NCI-H1048 (cell line): ENCODE results near the gene KDM6A.
"Not testable (repeated sequence)": the region's sequence is repeated elsewhere in the genome, so short reads cannot be mapped to it uniquely, and the experiment has no call there.

Experiments
- DNase-seq: peaks from one replicate; lab custom pipeline; 2025; lab: John Stamatoyannopoulos, UW

The KDM6A gene

DNA sequence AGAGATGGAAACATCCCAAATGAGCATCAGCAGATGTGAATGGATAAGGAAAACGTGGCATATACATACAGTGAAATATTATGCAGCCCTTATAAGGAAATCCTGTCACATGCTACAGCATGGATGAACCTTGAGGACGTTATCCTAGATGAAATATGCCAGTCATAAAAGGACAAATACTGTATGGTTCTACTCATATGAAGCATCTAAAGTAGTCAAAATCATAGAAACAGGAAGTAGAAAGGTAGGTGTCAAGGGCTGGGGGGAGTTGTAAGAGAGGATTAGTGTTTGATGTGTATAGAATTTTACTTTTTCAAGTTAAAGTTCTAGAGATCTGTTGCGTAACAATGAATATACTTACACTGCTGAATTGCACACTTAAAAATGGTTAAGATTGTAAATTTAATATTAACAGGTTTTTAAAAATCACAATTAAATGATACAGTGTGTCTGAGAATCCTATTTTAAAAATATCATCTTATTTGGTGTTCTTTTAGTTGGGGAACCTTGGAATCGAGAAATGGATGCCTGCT lies 58.5 kb downstream of the KDM6A start:
- no peak for DNase-seq

DNA sequence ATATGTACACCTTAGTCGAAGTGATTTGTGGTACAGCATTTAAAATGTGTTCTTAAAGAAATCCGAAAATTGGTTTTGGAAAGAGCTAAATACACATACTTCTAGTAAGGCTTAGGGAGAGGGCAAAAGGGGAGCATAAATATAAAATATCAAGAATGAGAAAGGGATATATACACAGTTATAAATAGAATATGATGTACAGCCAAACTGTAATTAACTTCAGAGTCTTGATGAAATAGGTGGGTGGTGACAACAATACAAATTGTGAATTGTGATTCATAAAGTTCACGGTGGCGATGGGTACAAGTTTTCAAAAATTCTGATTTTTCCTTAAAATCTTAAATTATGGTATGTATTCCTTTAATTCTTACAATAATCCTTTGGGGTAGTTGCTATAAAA lies 62.2 kb downstream of the KDM6A start:
- DNase-seq = no peak

DNA sequence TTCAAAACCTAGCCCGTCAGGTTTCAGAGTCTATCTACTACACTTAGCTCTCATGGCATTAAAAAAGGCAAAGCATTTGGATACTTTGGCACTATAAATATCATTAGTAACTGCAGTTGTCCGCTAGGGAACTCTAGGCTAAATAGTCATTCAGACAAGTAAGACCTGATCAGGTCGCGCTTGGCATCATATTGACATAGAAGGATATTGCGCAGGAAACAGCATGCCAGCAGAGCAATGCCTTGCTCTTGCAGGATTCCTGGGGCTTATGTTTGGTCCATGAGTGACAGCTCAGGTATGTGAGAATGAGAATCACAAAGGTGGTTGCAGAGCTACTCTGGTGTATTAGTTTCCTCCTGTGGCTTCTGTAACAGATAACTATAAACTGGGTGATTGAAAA lies 62.7 kb downstream of the KDM6A start:
- no peak for DNase-seq

DNA sequence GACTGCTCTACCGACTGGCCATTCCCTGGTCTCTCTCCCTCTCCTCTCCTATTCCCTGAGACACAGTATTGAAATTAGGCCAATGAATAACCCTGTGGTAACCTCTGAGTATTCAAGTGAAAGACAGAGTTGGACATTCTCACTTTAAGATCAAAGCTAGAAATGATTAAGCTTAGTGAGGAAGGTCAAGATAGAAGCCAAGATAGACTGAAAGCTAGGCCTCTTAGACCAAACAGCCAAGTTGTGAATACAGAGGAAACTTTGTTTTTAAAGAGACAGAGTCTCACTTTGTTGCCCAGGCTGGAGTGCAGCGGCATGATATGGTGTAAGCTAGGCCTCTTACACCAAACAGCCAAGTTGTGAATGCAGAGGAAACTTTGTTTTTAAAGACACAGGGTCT lies 64.6 kb downstream of the KDM6A start:
- no peak for DNase-seq

DNA sequence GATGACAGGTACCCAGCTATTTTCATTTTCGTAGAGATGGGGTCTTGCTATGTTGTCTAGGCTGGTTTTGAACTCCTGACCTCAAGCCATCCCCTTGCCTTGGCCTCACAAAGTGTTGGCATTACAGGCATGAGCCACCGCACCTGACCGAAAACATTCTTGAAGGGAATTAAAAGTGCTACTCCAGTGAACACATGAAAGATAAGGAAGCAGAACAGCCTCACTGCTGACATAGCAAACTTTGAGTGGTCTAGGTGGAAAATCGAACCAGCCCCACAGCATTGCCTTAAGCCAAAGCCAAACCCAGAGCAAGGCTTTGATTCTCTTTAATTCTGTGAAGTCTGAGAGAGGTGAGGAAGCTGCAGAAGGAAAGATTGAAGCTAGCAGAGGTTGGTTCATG lies 65.1 kb downstream of the KDM6A start:
- DNase-seq = no peak

DNA sequence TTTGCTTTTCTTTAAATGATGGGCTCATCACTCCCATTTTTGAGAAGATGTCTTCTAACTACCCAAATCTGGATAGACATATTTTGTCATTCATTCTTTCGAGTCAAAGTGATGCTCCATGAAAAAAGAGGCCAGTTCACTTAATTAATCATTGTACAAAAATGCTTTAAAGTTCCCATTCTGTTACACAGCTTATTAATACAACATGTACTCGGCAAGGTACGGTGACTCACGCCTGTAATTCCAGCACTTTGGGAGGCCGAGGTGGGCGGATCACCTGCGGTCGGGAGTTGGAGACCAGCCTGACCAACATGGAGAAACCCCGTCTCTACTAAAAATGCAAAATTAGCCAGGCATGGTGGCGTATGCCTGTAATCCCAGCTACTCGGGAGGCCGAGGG lies 67.6 kb downstream of the KDM6A start:
- not testable (repeated sequence) for DNase-seq

DNA sequence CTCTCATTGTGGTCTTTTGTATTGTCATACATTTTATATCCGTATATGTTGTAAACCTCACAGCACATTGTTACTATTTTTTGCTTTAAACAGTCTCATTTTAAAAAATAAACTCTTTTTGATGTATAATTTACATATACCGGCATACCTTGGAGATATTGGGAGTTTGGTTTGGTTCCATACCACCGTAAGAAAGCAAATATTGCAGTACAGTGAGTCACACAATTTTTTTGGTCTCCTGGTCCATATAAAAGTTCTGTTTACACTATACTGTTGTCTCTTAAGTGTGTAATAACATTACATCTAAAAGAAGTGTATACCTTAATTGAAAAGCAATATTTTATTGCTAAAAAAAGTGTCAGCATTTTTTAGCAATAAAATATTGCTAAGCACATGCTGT lies 70.0 kb downstream of the KDM6A start:
- DNase-seq = no peak

DNA sequence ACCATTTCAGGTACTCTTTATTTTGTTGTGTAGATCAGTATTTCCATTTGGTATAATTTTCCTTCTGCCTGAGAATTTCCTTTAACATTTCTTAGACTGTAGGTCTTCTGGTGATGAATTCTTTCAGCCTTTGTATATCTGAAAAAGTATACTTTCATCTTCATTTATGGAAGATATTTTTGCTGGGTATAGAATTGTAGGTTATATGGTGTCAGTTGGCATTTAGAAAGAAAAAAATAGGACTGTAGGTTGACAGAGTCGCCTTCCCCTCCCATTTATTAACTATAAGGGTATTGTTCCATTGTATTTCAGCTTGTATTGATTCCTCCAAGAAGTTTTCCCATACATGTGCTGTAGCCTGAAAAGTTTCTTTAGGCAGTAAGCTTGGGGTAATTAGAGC lies 71.9 kb downstream of the KDM6A start:
- no peak for DNase-seq

DNA sequence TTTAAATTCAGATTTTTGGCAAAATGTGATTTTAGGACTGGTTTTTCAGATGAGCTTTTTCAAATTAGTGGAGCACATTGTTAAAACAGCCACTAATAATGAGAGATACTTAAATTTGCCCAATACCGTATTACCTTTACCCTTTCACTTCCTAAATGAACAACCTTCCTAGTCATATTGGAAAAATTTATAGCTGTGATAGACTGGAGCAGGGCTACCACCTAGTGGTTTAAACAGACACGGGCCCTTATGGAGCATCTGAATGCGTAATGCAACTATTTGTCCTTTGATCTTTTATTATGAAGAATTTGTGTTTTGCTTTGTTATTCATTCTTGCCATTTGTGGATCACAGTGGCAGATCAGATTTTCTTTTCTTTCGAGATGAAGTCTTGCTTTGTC lies 72.7 kb downstream of the KDM6A start:
- no peak for DNase-seq

DNA sequence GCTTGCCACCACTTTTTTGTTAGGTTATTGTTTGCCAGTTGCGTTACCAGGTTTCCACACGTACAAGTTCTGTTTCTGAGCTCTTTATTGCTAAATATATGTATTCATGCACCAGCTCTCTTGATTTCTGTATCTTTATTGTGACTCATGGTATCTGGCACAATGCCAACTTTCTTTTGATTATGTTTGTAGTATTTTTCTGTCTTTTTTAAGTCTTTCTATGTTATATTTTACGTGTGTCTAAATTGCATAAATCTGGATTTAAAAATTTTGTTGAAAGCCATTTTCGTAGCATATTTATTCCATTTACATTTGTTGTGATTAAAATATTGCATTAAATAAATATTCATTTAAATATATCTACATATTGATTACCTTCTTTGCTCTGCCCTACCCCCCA lies 73.8 kb downstream of the KDM6A start:
- no peak for DNase-seq

DNA sequence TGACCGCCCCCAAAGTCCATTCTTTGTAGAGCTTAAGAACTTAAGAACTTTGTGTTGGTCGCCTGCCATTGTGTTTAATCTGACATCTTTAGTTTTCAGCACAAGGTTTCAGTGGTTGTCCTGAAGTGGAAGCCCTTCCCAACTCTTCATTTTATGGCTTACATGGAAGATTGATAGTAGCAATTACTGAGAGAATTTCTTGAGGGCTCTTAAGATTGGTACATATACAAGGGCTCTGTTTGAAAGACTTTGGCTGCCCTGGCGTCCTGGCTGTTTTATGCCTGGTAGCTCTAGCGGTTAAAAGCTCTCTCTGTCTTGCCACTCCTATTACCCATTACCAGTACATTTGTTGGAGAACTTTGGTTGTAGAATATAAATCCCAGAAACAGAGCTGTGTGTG lies 75.0 kb downstream of the KDM6A start:
- no peak for DNase-seq

DNA sequence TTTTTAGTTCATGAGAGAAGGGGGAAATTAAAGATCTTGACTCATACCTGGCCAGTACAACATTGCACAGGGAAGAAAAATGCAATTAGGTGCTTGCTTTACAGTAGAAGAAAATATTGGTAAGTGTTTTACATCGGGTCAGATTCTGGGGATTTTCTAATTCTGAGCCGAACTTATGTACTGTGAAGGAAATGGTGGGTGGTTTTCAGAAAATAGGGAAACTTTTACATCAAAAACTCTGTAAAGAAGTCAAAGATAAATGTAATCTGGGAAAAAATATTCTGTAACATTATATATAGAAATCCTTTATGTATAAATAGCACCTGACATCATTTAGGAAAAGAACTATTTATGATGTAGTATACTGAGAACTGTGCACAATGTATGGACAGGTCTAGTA lies 75.4 kb downstream of the KDM6A start:
- DNase-seq = no peak

DNA sequence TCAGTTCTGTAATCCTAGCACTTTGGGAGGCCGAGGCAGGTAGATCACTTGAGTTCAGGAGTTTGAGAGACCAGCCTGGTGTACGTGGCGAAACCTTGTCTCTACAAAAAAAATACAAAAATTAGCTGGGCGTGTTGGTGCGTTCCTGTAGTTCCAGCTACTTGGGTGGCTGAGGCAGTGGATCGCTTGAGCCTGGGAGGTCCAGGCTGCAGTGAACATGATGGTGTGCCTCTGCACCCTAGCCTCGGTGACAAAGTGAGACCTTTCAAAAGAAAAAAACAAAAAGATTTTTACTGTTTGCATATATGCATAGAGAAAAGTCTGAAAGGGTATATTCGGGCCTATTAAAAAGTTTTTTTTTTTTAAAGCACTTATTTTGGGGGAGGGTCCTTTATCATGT lies 76.1 kb downstream of the KDM6A start:
- no peak for DNase-seq

DNA sequence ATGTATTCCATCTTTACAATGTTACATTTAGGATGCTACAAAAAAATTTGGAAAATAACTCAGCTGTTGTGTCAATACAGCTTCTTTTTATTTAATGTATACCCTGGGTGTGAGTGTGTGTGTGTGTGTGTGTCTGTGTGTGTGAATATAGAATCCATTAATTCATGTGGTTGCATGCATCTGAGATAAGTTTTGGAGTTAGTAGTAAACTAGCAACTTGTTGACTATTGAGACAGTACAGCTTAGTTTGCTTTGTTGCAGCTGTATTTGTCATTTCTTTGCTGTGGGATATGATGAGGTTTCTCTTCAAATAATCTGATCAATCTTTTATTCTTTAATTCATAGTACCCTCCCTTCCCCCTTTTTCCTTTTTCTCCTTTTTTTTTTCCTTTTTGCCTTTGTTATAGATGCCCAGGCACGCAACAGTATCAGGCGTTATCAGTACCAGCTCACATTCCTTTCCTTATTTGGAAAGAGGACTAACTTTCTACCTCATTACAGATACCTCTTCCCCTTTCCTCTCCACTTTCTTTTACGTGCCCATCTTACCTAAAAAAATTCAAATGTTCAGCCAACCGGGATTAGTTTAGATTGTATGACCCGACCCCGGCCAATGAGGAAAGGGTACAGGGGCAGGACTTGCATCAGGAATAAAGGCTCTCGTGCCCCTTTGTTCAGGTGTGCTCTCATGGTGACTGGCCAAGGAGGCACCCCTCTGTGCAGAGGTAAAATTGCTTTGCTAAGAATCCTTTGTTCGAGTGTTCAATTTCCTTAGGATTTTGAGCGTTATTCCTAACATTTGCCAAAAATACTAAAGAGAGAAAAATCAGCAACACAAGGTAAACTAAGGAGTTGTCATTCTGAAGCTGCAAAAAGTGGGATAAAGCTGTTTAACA lies 77.7 kb downstream of the KDM6A start:
- not testable (repeated sequence) for DNase-seq

DNA sequence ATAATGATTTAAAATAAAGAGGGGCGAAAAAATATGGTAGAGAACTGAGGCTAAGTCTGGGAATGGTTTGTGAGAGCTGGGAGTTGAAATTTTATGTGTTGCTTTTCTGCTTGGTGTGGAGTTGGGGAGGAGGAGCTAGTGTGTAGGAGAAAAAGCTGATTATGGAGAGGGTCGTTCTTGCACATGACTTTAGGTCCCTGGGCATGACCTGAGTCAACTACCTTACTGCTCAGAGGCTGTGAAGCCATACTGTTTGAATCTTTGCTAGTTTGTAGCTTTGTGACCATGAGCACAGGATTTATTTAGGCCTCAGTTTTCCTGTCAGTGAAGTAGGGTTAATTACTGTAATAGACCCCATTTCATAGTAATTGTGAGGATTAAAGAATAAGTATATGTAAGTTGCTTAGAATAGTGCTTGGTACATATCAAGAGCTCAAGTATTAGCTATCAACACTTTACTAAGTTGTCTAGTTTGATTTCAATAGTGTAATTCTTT lies 78.6 kb downstream of the KDM6A start:
- no peak for DNase-seq

DNA sequence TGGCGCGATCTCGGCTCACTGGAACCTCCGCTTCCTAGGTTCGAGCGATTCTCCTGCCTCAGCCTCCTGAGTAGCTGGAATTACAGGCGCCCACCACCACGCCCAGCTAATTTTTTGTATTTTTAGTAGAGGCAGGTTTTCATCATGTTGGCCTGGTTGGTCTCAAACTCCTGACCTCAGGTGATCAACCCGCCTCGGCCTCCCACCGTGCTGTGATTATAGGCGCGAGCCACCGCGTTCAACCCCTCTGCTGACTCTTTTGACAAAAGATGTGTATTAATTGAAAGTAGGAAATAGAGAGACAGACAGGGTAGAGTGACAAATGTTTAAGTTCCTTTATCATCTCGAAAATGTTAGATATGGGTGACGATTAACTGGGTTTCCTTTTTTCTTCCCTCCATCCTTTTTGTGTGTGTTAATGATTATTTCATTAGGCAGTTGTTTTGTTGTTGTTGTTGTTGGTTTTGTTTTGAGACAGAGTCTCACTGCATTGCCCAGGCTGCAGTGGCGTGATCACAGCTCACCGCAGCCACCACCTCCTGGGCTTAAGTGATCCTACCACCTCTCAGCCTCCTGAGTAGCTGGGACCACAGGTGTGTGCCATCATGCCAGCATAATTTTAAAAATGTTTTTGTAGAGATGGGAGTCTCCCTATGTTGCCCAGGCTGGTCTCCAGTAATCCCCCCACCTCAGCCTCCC lies 79.5 kb downstream of the KDM6A start:
- DNase-seq = no peak

DNA sequence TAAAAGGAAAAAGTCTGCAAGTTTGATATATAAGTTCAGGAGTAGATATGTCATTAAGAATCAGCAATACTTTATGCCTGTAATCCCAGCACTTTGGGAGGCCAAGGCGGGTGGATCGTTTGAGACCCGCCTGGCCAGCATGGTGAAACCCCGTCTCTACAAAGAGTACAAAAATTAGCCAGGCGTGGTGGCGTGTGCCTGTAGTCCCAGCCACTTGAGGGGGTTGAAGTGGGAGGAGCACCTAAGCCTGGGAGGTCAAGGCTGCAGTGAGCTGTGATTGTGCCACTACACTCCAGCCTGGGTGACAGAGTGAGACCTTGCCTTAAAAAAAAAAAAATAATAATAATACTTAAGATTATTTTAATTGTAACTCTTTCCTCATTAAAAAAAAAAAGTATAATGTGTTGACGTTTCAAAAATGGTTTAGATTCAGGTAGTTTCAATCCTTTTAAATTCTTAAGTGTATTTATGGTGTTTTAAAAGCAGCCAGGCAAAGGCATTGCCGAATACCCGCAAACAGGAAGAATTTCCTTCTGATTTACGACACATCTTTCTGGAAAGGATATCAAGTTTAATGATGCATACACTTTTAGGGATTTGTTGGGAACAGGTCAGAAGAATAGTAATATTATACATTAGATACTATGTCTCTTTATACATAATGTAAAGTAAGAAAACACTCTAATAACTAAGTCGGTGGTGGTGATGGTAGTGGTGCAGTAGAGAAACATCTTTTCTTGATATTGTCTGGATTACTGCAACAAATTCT lies 80.9 kb downstream of the KDM6A start:
- no peak for DNase-seq

DNA sequence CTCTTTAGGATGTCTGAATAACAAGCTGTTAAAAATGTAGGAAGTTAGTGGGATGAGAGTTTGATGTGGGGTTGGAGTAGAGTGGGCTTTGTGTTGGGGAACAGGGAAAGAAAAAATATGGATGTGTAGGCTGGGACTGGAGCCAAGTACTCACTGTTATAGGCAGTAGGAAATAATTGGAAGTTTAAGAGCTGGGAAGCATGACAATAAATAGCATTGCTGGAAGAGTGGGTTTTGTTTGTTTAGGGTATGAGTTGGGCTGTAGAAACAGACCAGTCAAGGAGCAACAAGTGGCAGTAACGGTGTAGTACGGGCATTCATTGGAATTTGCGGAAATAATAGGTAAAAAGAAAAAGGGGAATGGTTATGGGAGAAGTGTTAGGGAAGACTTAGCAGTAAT lies 81.6 kb downstream of the KDM6A start:
- no peak for DNase-seq

DNA sequence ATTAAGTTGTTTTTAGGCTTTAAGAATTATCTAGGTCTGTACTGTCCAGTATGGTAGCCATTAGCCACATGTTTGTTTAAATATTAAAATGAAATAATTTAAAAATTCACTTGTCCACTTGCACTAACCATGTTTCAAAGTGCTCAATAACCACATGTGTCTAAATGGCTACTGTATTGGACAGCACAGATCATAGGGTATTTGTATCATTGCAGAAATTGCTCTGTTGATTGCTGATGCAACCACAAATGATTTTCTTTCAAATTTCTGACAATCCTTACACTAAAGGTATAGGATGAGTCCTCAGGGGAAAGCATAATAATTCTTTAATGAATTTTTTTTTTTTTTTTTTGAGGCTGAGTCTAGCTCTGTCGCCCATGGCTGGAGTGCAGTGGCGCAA lies 84.9 kb downstream of the KDM6A start:
- no peak for DNase-seq

DNA sequence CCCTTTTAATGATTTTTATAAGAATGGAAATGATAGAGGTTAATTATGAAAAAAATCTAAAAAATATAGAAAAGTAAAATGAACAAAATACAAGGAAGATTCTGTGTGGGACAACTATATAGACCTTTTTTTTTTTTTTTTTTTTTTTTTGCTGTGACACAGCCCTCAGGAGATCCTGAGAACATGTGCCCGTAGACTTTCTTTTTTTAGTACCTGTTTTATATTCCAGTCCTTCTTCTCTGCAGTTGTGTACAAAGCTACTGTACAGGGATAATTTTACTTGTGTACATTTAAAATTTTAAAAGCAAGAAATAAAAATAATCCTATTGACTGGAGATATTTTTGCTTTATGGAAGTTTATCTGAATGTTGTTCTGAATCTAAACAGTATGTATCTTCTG lies 85.5 kb downstream of the KDM6A start:
- DNase-seq = no peak

DNA sequence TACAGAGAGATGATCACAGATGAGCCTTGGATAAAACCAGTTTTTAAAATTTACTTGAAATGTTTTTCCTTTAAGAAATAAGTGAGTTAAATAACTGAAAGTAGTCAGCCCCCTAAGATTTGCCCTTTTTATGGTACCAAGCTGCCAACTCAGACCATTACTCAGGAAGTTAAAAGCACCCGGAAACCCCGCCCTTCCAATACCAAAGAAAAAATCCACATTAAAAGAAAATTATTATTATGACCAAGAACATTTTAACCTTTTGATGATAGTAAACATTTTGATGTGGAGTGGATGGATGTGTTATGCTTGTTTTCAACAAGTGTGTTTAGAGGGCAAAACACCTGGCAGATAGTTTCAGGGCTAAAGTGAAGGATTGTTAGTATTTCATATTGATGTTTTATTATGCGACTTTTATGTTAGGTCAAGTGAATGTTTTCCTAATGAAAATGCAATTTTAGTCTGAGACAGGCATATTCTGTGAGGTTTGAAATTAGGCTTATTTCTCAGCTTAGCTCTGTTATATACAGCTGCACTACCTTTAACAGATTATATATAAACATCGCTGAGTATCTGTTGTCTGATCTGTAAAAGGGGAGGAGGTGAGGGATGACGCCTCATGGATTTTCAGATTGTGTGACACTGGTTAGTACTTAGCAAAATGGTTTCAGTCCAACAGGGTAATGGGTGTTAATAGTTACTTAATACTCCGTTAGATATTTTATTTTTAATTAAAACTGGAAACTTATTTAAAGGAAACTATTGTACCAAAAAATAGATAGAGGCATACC lies 89.0 kb downstream of the KDM6A start:
- no peak for DNase-seq

DNA sequence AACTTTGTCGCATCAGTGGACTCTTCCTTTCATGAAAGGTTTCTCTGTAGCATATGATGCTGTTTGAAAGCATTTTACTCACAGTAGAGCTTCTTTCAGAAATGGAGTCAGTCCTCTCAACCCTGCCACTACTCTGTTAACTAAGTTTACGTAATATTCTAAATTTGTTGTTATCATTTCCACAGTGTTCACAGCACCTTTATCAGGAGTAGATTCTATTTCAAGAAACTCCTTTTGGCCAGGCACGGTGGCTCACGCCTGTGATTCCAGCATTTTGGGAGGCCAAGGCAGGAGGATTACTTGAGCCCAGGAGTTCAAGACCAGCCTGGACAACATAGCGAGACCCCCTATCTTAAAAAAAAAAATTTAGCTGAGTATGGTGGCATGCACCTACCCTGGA lies 90.0 kb downstream of the KDM6A start:
- DNase-seq = no peak
